Left renal cortex interstitium (tissue), 4 donors: ENCODE data around the gene SOCS3. TPM values are rescaled to one million over a fixed set of nuclear protein-coding genes. Genes with fewer than 3 reads are reported as not detected.
"Not testable (repeated sequence)": the region's sequence is repeated elsewhere in the genome, so short reads cannot be mapped to it uniquely, and the experiment has no call there.

Experiments used
- DNase-seq, 4 donors: peaks; one replicate each; pipeline ENCODE4 v3.0.0-alpha.2; 2013; ENCODE audit warnings: low read depth in 4 of 4, low spot score in 2 of 4, missing footprints in 1 of 4
- polyA plus RNA-seq, 4 donors: library from polyadenylated mRNA; unstranded; fragments of 120-200 nt; gene quantifications; one replicate each; pipeline ENCODE4 v1.2.1, GENCODE V29; 2013; ENCODE audit not compliant: insufficient read length in 4 of 4

Gene SOCS3
- polyA plus RNA-seq, 4 donors = 6.9 to 43.3 (median 8.7) TPM

GRCh38 chr17:78314683-78315354 lies 45.1 kb downstream of the SOCS3 start:
- no peak for DNase-seq

- peak in 2 of 4 donors; percentile 60 to 64 for DNase-seq
Measured at GRCh38 chr17:78313735-78314648, 45.9 kb downstream of the SOCS3 start.

DNA sequence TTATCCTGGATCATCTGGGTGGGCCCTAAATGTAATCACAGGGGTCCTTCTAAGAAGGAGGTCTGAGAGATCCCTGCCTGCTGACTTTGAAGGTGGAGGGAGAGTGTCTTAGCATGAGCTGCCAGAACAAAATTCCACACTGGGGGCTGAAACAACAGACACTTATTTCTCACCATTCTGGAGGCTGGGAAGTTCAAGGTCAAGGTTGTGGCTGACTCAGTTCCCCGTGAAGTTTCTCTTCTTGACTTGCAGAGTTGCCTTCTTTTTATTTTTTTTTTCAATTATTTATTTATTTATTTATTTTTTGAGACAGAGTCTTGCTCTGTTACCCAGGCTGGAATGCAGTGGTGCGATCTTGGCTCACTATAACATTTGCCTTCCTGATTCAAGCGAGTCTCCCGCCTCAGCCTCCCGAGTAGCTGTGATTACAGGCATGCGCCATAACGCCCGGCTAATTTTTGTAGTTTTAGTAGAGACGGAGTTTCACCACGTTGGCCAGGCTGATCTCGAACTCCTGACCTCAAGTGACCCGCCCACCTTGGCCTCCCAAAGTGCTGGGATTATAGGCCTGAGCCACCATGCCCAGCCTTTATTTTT lies 50.1 kb downstream of the SOCS3 start:
- not testable (repeated sequence) for DNase-seq

DNA sequence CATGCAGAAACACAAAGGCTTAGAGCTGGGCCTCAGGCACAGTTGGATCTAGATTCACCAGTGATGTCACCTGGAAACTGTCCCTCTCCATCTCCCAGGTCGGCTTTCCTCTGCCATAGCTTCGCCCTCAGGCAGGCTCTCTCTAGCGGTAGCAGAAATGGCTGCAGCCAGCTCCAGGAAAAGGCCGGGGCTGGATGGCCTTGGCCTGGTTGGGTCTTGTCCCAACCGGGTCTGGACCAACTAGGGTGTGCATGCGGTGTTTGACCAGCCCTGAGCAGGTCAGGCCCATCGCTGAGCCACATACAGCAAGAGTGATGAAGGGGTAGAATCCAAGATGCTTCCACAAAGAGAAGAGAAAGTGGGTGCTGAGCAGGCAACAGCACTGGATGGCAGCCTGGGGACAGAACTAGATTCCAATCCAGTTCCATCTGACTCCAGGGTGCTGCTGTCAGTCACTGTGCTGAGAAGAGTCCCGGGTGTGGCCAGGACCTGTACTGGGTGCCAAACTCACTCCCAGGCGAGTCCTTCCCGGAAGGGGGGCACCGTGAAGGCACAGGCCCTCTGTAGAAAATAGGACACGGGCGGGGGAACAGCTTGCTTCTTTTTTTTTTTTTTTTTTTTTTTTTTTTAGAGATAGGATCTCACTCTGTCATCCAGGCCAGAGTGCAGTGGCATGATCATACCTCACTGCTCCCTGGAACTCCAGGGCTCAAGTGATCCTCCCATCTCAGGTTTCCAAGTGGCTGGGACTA lies 51.8 kb downstream of the SOCS3 start:
- no peak for DNase-seq

DNA sequence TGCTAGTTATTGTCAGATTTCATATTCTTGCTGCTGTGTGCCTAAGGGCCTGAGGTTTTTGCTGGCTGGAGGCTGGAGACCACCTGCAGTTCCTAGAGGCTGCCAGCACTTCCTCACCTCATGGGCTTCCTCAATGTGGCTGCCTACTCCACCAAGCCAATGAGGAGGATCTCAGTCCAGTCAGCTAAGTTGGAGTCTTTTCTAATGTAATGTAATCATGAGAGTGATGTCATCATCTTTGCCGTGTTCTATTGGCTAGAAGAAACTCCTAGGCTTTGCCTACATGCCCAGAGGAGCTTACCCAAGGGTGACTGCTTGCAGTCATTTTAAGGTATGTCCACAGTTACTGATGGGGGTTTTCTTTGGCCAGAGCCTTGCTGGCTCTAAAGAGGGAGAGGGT lies 53.0 kb downstream of the SOCS3 start:
- no peak for DNase-seq

Other genes with a start within 250 kb of the SOCS3 start
- 10 to 100 TPM; 19.1 to 43.3 (median 35.7) TPM for gene TMC6, start 231.3 kb downstream of the SOCS3 start, polyA plus RNA-seq
- 1 to 10 TPM; 1.3 to 3.1 (median 2.4) TPM for gene TMC8, start 229.3 kb downstream of the SOCS3 start, polyA plus RNA-seq
- gene C17orf99, start 213.7 kb downstream of the SOCS3 start, polyA plus RNA-seq = under 1 TPM in 3 of 4 donors, not detected in 1; 0.16 to 0.71 (median 0.38) TPM
- gene SYNGR2, start 191.5 kb downstream of the SOCS3 start, polyA plus RNA-seq = 10 to 100 TPM; 59.7 to 79.1 (median 68.8) TPM
- 10 to 100 TPM; 22.6 to 40.6 (median 32.4) TPM for gene TK1, start 173.0 kb downstream of the SOCS3 start, polyA plus RNA-seq
- 10 to 100 TPM; 57.0 to 82.0 (median 68.6) TPM for gene AFMID, start 172.7 kb downstream of the SOCS3 start, polyA plus RNA-seq
- gene BIRC5, start 145.8 kb downstream of the SOCS3 start, polyA plus RNA-seq = 10 to 100 TPM; 23.0 to 34.9 (median 30.6) TPM
- not detected for gene TMEM235, start 128.4 kb downstream of the SOCS3 start, polyA plus RNA-seq
- gene PGS1, start 18.6 kb upstream of the SOCS3 start, polyA plus RNA-seq = 10 to 100 TPM; 37.9 to 57.7 (median 45.3) TPM
- 1 to 10 TPM; 1.3 to 4.3 (median 2.8) TPM for gene DNAH17, start 217.3 kb upstream of the SOCS3 start, polyA plus RNA-seq